Keratinocyte (primary cell): ENCODE results near the gene GID4. TPM values are rescaled to one million over a fixed set of nuclear protein-coding genes. Genes with fewer than 3 reads are reported as not detected.

Experiments used
- DNase-seq: peaks from one replicate; pipeline ENCODE4 v3.0.0-alpha.2; 2011; ENCODE audit warnings: low read depth, missing footprints, low spot score
- FAIRE-seq: peaks from 2 replicates; lab custom pipeline; 2011; peaks lifted over from hg19 to GRCh38; lab: Jason Lieb, UNC
- H2AFZ ChIP-seq: 2 replicates; pipeline ENCODE4 v1.6.0; 2012; ENCODE audit warnings: low read length, control low read depth, inconsistent platforms; ENCODE audit not compliant: control insufficient read depth
- H3K27ac ChIP-seq: 2 replicates; pipeline ENCODE4 v1.5.1; 2011; ENCODE audit warnings: low read length; ENCODE audit not compliant: control insufficient read depth, insufficient read depth
- H3K27me3 ChIP-seq: 3 replicates; pipeline ENCODE4 v1.6.0; 2011; ENCODE audit warnings: low read length; ENCODE audit not compliant: control insufficient read depth, insufficient read depth; ENCODE audit errors: extremely low read depth
- H3K36me3 ChIP-seq, 2 experiments: 2 replicates in 1 of 2; 3 replicates in 1 of 2; pipeline ENCODE4 v1.5.1; 2011; ENCODE audit warnings: low read length in 2 of 2, mild to moderate bottlenecking in 1 of 2; ENCODE audit not compliant: control insufficient read depth in 2 of 2, insufficient read depth in 2 of 2; ENCODE audit errors: extremely low read depth in 1 of 2
- H3K4me1 ChIP-seq: 3 replicates; pipeline ENCODE4 v1.5.1; 2011; ENCODE audit warnings: low read length; ENCODE audit not compliant: control insufficient read depth, insufficient read depth; ENCODE audit errors: extremely low read depth
- H3K4me2 ChIP-seq: 3 replicates; pipeline ENCODE4 v1.6.0; 2011; ENCODE audit warnings: low read depth, low read length; ENCODE audit not compliant: control insufficient read depth, insufficient read depth; ENCODE audit errors: extremely low read depth
- H3K4me3 ChIP-seq, 3 experiments: fragments of 200-600 bp in 1 of 3; sonication (generic) in 1 of 3; 2 replicates in 2 of 3; 3 replicates in 1 of 3; pipeline ENCODE4 v1.5.1; 2011 to 2016; ENCODE audit warnings: low read length in 3 of 3, mild to moderate bottlenecking in 3 of 3, control low read depth in 2 of 3, inconsistent platforms in 1 of 3, low read depth in 1 of 3, mixed read lengths in 1 of 3, mixed run types in 1 of 3, moderate library complexity in 1 of 3; ENCODE audit not compliant: control insufficient read depth in 2 of 3, insufficient read depth in 2 of 3; ENCODE audit errors: extremely low read depth in 1 of 3
- H3K79me2 ChIP-seq: 2 replicates; pipeline ENCODE4 v1.6.0; 2012; ENCODE audit warnings: low read length; ENCODE audit not compliant: control insufficient read depth, insufficient read depth
- H3K9ac ChIP-seq: 3 replicates; pipeline ENCODE4 v1.6.0; 2011; ENCODE audit warnings: low read length; ENCODE audit not compliant: control insufficient read depth, insufficient read depth; ENCODE audit errors: extremely low read depth
- H3K9me1 ChIP-seq: 3 replicates; pipeline ENCODE4 v1.6.0; 2011; ENCODE audit warnings: low read length; ENCODE audit not compliant: control insufficient read depth, insufficient read depth; ENCODE audit errors: extremely low read depth
- H3K9me3 ChIP-seq: 2 replicates; pipeline ENCODE4 v1.5.1; 2012; ENCODE audit warnings: low read depth, low read length; ENCODE audit not compliant: control insufficient read depth
- H4K20me1 ChIP-seq: 3 replicates; pipeline ENCODE4 v1.6.0; 2011; ENCODE audit warnings: low read length; ENCODE audit not compliant: control insufficient read depth, insufficient read depth; ENCODE audit errors: extremely low read depth
- EZH2 ChIP-seq: IDR thresholded peaks from one replicate; pipeline ENCODE4 v1.6.1; 2012; ENCODE audit warnings: inconsistent platforms, mild to moderate bottlenecking, low read length, moderate library complexity
- dilution Hi-C: fragments of 300-500 bp; cut with MboI; formaldehyde crosslinking; loops from one replicate; pipeline ENCODE4 v1.7.0; 2020; ENCODE audit warnings: low sequenced_read_pairs; ENCODE audit not compliant: extremely low pct_ligation_motif_present
- polyA plus RNA-seq, 5 experiments: library from polyadenylated mRNA; depleted of rRNA in 3 of 5; stranded (reverse) in 3 of 5; stranded (forward) in 1 of 5; unstranded in 1 of 5; fragments of >200 nt; gene quantifications; 1 replicate in 1 of 5; 2 replicates in 3 of 5; 3 replicates in 1 of 5; pipeline versions ENCODE4 v1.2.1 to v1.2.3, GENCODE V29; 2011 to 2012; ENCODE audit warnings: missing spikeins in 2 of 5, low read depth in 1 of 5, low replicate concordance in 1 of 5
- TF ChIP-seq, protein P1 (sequence below), 3 experiments: IDR thresholded peaks in 1 of 3; conservative IDR thresholded peaks in 1 of 3; optimal IDR thresholded peaks in 1 of 3; 2 replicates in 2 of 3; 3 replicates in 1 of 3; pipeline versions ENCODE3 to v1.5.1; 2011; ENCODE audit warnings: low read length in 3 of 3, mild to moderate bottlenecking in 3 of 3, moderate library complexity in 2 of 3, control low read depth in 1 of 3, inconsistent platforms in 1 of 3; ENCODE audit not compliant: insufficient read depth in 2 of 3; ENCODE audit errors: extremely low read depth in 1 of 3

The GID4 gene
- polyA plus RNA-seq, 1 donor (not counting 4 experiments of a cell fraction or from before 2014, with no cell fraction given): 16.8 TPM

DNA sequence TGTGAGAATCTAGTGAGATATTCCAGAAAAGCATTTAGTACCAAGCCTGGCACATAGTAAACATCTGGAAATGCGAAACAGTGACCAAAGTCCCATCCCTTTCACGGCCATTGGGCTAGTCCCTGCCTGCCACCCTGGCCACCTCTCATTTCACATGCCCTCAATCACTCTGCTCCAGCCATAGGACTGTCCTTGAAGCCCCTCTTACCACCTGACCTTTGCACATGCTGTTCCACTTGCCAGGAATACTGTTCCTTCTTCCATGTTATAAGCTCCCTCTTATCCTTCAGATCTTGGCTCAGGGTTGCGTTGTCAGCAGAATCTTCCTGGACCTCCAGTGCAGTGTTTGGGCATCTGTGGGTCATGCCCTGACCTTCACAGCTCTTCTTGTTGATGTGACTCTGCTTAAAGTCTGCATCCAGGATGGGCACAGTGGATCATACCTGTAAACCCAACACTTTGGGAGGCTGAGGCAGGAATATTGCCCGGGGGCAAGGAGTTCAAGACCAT, 71.5 kb downstream of the GID4 start:
- dilution Hi-C loops: no loop called here
- Histone ChIP-seq H3K9me3 (no peaks in the 10 kb centered on the region), H4K20me1 (no peaks in the 10 kb centered on the region), H3K9ac (no peak overlapping the region), H3K36me3 (peaks cover 4 to 14% of the 10 kb centered on the region in 2 experiments), H3K4me1 (no peaks in the 10 kb centered on the region), H3K9me1 (no peaks in the 10 kb centered on the region), H3K79me2 (no peaks in the 10 kb centered on the region), H3K4me3 (no peak overlapping the region), H3K27ac (no peak overlapping the region), H2AFZ (no peak overlapping the region), H3K27me3 (no peaks in the 10 kb centered on the region), H3K4me2 (no peak overlapping the region)
- TF ChIP-seq, protein P1, sequence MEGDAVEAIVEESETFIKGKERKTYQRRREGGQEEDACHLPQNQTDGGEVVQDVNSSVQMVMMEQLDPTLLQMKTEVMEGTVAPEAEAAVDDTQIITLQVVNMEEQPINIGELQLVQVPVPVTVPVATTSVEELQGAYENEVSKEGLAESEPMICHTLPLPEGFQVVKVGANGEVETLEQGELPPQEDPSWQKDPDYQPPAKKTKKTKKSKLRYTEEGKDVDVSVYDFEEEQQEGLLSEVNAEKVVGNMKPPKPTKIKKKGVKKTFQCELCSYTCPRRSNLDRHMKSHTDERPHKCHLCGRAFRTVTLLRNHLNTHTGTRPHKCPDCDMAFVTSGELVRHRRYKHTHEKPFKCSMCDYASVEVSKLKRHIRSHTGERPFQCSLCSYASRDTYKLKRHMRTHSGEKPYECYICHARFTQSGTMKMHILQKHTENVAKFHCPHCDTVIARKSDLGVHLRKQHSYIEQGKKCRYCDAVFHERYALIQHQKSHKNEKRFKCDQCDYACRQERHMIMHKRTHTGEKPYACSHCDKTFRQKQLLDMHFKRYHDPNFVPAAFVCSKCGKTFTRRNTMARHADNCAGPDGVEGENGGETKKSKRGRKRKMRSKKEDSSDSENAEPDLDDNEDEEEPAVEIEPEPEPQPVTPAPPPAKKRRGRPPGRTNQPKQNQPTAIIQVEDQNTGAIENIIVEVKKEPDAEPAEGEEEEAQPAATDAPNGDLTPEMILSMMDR (optimal IDR thresholded peaks at IDR 0.05 in 1 of 3, IDR thresholded peaks at IDR 0.05 in 1 of 3, conservative IDR thresholded peaks at IDR 0.05 in 1 of 3; ENCODE audit: extremely low read depth in 1 of 3, insufficient read depth in 2 of 3, low read length in 3 of 3): no peak
- DNase-seq (no peak), FAIRE-seq (no peak)

DNA sequence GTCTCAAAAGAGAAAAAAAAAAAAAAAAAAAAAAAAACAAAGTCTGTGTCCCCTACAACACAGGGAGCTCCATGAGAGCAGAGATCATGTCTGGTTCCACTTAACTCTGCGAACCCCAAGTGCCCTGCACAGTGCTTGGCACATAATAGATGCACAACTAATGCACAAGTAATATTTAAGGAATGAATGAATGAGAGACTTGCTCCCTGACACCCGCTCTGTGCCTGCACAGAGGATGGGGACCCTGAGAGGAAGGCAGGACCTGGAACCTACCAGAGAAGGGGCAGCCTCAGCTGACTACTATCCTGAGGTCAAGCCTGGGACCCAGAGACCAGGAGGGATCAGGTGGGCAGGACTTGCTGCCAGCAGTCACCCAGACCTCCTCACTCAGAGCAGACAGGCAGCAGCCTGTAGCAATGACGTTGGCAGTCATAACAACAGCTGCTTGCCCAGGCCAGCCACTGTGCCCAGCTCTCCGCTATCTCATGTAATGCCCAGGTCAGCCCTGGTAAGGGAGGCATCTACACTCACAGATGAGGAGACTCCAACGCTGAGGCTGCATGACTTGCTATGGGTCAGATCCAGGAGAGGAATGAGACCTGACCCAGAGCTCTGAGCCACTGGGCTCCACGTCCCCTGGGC, 72.2 kb downstream of the GID4 start:
- TF ChIP-seq, protein P1 (optimal IDR thresholded peaks at IDR 0.05 in 1 of 3, IDR thresholded peaks at IDR 0.05 in 1 of 3, conservative IDR thresholded peaks at IDR 0.05 in 1 of 3; ENCODE audit: extremely low read depth in 1 of 3, insufficient read depth in 2 of 3, low read length in 3 of 3): no peak
- TF ChIP-seq EZH2: no peak
- no peak for FAIRE-seq
- Histone ChIP-seq H3K36me3 (peaks cover 0 to 7% of the 10 kb centered on the region in 2 experiments), H2AFZ (no peak overlapping the region), H3K9ac (no peak overlapping the region), H4K20me1 (no peaks in the 10 kb centered on the region), H3K4me1 (no peaks in the 10 kb centered on the region), H3K9me3 (no peaks in the 10 kb centered on the region), H3K79me2 (no peaks in the 10 kb centered on the region), H3K9me1 (no peaks in the 10 kb centered on the region), H3K4me3 (no peak overlapping the region), H3K27ac (no peak overlapping the region), H3K27me3 (no peaks in the 10 kb centered on the region), H3K4me2 (no peak overlapping the region)
- dilution Hi-C loops: no loop called here
- DNase-seq: no peak
